OCI-LY3 (cell line): ENCODE results near the gene SYTL3.

Source experiments
- CTCF ChIP-seq: fragments of 200-600, 300-600 bp; sonication (generic); IDR thresholded peaks from 2 replicates; pipeline ENCODE4 v1.5.1; 2014; ENCODE audit warnings: antibody characterized with exemption, low read length, low read depth
- EZH2phosphoT487 ChIP-seq: fragments of 200-600 bp; shearing (Covaris generic); IDR thresholded peaks from 2 replicates; pipeline ENCODE4 v1.6.1; 2018; ENCODE audit warnings: antibody characterized with exemption, mixed run types, low read depth

GRCh38 chr6:158629367-158630221, 20.3 kb upstream of the SYTL3 start:
- TF ChIP-seq CTCF = peak; percentile 42
- no peak for TF ChIP-seq EZH2phosphoT487
